GM23338 (cell line): Measurements from ENCODE around the gene PRKCH. TPM values are rescaled to one million over a fixed set of nuclear protein-coding genes. Genes with fewer than 3 reads are reported as not detected.

ENCODE experiments used
- ATAC-seq: fragments of 200-7000 bp; cut with Tn5 transposase; 3 replicates; pipeline ENCODE4 v1.9.1; 2020
- DNase-seq: peaks from one replicate; pipeline ENCODE4 v3.0.0-alpha.2; 2015; ENCODE audit warnings: low spot score
- H2AFZ ChIP-seq: fragments of 200-600 bp; sonication (generic); 2 replicates; pipeline ENCODE4 v1.8.0; 2016; ENCODE audit warnings: antibody characterized with exemption, mild to moderate bottlenecking, moderate library complexity
- H3F3A ChIP-seq: fragments of 200-600 bp; sonication (generic); replicated peaks from 2 replicates; pipeline ENCODE4 v1.8.0; 2017; ENCODE audit warnings: antibody characterized with exemption, mixed run types, low read depth
- H3K27ac ChIP-seq: fragments of 200-600 bp; sonication (generic); 2 replicates; pipeline ENCODE4 v1.6.1; 2016; ENCODE audit warnings: low read depth
- H3K27me3 ChIP-seq: fragments of 200-600 bp; sonication (generic); 2 replicates; pipeline ENCODE4 v1.8.0; 2016; ENCODE audit warnings: mild to moderate bottlenecking, mixed run types, moderate library complexity; ENCODE audit not compliant: insufficient read depth
- H3K36me3 ChIP-seq: fragments of 200-600 bp; sonication (generic); 2 replicates; pipeline ENCODE4 v1.8.0; 2016; ENCODE audit warnings: mild to moderate bottlenecking; ENCODE audit not compliant: insufficient read depth
- H3K4me1 ChIP-seq: fragments of 200-600 bp; sonication (generic); 2 replicates; pipeline ENCODE4 v1.8.0; 2016; ENCODE audit warnings: mild to moderate bottlenecking, moderate library complexity; ENCODE audit not compliant: insufficient read depth
- H3K4me2 ChIP-seq: fragments of 200-600 bp; sonication (generic); 2 replicates; pipeline ENCODE4 v1.7.1; 2017; ENCODE audit warnings: mixed run types
- H3K4me3 ChIP-seq: fragments of 200-600 bp; sonication (generic); 2 replicates; pipeline ENCODE4 v1.6.1; 2016; ENCODE audit warnings: mixed run types
- H3K79me2 ChIP-seq: fragments of 200-600 bp; sonication (generic); replicated peaks from 2 replicates; pipeline ENCODE4 v1.8.0; 2017; ENCODE audit warnings: mild to moderate bottlenecking; ENCODE audit not compliant: insufficient read depth
- H3K9me2 ChIP-seq: fragments of 200-600 bp; sonication (generic); 2 replicates; pipeline ENCODE4 v1.8.0; 2017; ENCODE audit not compliant: insufficient read depth
- H4K20me1 ChIP-seq: fragments of 200-600 bp; sonication (generic); replicated peaks from 2 replicates; pipeline ENCODE4 v1.8.0; 2017; ENCODE audit warnings: mild to moderate bottlenecking; ENCODE audit not compliant: insufficient read depth
- H3K27ac Mint-ChIP-seq: 2 replicates; pipeline ENCODE4 v1.8.0; 2020; ENCODE audit warnings: inconsistent platforms, mild to moderate bottlenecking, moderate library complexity, mixed read lengths
- H3K27me3 Mint-ChIP-seq: 3 replicates; pipeline ENCODE4 v1.8.0; 2022; ENCODE audit warnings: low read depth, mild to moderate bottlenecking, moderate library complexity, mixed read lengths, inconsistent platforms; ENCODE audit not compliant: insufficient read depth, poor library complexity
- H3K36me3 Mint-ChIP-seq: 3 replicates; pipeline ENCODE4 v1.8.0; 2021; ENCODE audit warnings: low read depth, mild to moderate bottlenecking, inconsistent platforms, moderate library complexity, mixed read lengths
- H3K4me1 Mint-ChIP-seq: 3 replicates; pipeline ENCODE4 v1.8.0; 2020; ENCODE audit warnings: mild to moderate bottlenecking, inconsistent platforms, mixed read lengths
- H3K4me3 Mint-ChIP-seq: 3 replicates; pipeline ENCODE4 v1.8.0; 2021; ENCODE audit warnings: moderate library complexity, mild to moderate bottlenecking, inconsistent platforms, mixed read lengths
- H3K9me3 Mint-ChIP-seq: 3 replicates; pipeline ENCODE4 v1.8.0; 2020; ENCODE audit warnings: moderate library complexity, mild to moderate bottlenecking, inconsistent platforms, mixed read lengths
- CREB1 ChIP-seq: fragments of 250-450 bp; sonication (Bioruptor Pico); IDR thresholded peaks from 2 replicates; pipeline ENCODE4 v1.5.0; 2020; ENCODE audit warnings: low read depth, mild to moderate bottlenecking, moderate library complexity
- EZH2 ChIP-seq: fragments of 200-600 bp; sonication (generic); IDR thresholded peaks from one replicate; pipeline ENCODE4 v1.8.0; 2017; ENCODE audit warnings: antibody characterized with exemption, mild to moderate bottlenecking, low read depth; ENCODE audit not compliant: unreplicated experiment
- EZH2phosphoT487 ChIP-seq: fragments of 200-600 bp; sonication (generic); IDR thresholded peaks from one replicate; pipeline ENCODE4 v1.8.1; 2018; ENCODE audit warnings: antibody characterized with exemption; ENCODE audit not compliant: unreplicated experiment
- JUNB ChIP-seq: IDR thresholded peaks from one replicate; pipeline ENCODE4 v1.6.1; 2016; ENCODE audit warnings: antibody characterized with exemption; ENCODE audit not compliant: unreplicated experiment
- NANOG ChIP-seq: IDR thresholded peaks from 2 replicates; pipeline ENCODE4 v1.6.1; 2016; ENCODE audit warnings: antibody characterized with exemption, borderline replicate concordance
- POLR2AphosphoS5 ChIP-seq: IDR thresholded peaks from 2 replicates; pipeline ENCODE4 v1.6.1; 2016; ENCODE audit warnings: antibody characterized with exemption, low read depth
- STAT1 ChIP-seq: IDR thresholded peaks from one replicate; pipeline ENCODE4 v1.6.1; 2016; ENCODE audit warnings: antibody characterized with exemption; ENCODE audit not compliant: unreplicated experiment
- ZNF114 ChIP-seq: fragments of 250-450 bp; sonication (Bioruptor Pico); IDR thresholded peaks from 2 replicates; pipeline ENCODE4 v1.5.0; 2020; ENCODE audit warnings: mild to moderate bottlenecking, moderate library complexity
- polyA plus RNA-seq: library from polyadenylated mRNA; unstranded; fragments of >200 nt; fragmentation: Nextera tagmentation; extraction: Ambion mirVana; gene quantifications from 2 replicates; pipeline ENCODE4 v1.2.1, GENCODE V29; 2016
- total RNA-seq: library from RNA; depleted of rRNA; stranded (reverse); fragments of >200 nt; shearing (Covaris generic); gene quantifications from 2 replicates; pipeline ENCODE4 v1.2.3, GENCODE V29; 2014
- TF ChIP-seq, protein P1 (sequence below), 2 experiments: fragments of 200-600 bp in 1 of 2; sonication (generic) in 1 of 2; conservative IDR thresholded peaks; 2 replicates each; pipeline versions ENCODE4 v1.5.1 to v1.6.1; 2016 to 2017; ENCODE audit warnings: antibody characterized with exemption in 2 of 2, low read depth in 2 of 2, mild to moderate bottlenecking in 2 of 2, moderate library complexity in 1 of 2
- TF ChIP-seq, protein P2 (sequence below): IDR thresholded peaks from one replicate; pipeline ENCODE4 v1.6.1; 2018; ENCODE audit warnings: antibody characterized with exemption; ENCODE audit not compliant: unreplicated experiment
- TF ChIP-seq, protein P3 (sequence below): fragments of 250-450 bp; sonication (Bioruptor Pico); IDR thresholded peaks from 2 replicates; pipeline ENCODE4 v1.5.0; 2020; ENCODE audit warnings: mild to moderate bottlenecking, moderate library complexity
- TF ChIP-seq, protein P4 (sequence below): IDR thresholded peaks from 2 replicates; pipeline ENCODE4 v1.6.1; 2016; ENCODE audit warnings: antibody characterized with exemption

The PRKCH gene
- total and polyA plus RNA-seq, 2 experiments from 2014 or later: 5.4 to 10.1 TPM

DNA sequence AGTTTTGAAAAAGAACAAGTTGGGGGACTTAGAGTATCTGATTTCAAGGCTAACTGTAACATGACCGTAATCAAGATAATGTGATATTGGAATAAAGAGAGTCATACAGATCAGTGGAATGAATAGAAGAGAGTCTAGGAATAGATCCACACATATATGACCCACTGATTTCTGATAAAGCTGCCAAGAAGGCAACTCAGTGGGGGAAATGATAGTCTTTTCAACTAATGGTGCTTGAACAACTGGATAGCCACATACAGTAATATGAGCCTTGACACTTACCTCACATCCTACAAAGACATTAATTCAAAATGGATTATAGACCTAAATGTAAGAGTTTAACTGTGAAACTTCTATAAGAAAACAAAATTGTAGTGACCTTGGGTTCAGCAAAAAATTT is 3.8 kb downstream of the PRKCH start:
- Histone ChIP-seq H3K4me2 (no peak overlapping the region), H3K27me3 (peaks cover 42% of the 10 kb centered on the region), H3K27ac (no peak overlapping the region), H3K9me2 (no peaks in the 10 kb centered on the region), H4K20me1 (no peaks in the 10 kb centered on the region), H3K4me1 (peaks cover 4% of the 10 kb centered on the region; the same call in 1 of the 2 replicates), H3F3A (no peaks in the 10 kb centered on the region; the same call in 1 of the 2 replicates), H3K79me2 (no peaks in the 10 kb centered on the region), H3K4me3 (no peak overlapping the region), H2AFZ (no peak overlapping the region), H3K36me3 (no peaks in the 10 kb centered on the region)
- no peak for DNase-seq
- Mint-ChIP-seq H3K36me3 (peaks cover 5% of the 10 kb centered on the region; the same call in 2 of the 3 replicates), H3K4me1 (peaks cover 13% of the 10 kb centered on the region), H3K4me3 (no peak overlapping the region), H3K27me3 (peaks cover 22% of the 10 kb centered on the region), H3K27ac (no peak overlapping the region), H3K9me3 (peaks cover 9% of the 10 kb centered on the region)
- TF ChIP-seq, protein P1, sequence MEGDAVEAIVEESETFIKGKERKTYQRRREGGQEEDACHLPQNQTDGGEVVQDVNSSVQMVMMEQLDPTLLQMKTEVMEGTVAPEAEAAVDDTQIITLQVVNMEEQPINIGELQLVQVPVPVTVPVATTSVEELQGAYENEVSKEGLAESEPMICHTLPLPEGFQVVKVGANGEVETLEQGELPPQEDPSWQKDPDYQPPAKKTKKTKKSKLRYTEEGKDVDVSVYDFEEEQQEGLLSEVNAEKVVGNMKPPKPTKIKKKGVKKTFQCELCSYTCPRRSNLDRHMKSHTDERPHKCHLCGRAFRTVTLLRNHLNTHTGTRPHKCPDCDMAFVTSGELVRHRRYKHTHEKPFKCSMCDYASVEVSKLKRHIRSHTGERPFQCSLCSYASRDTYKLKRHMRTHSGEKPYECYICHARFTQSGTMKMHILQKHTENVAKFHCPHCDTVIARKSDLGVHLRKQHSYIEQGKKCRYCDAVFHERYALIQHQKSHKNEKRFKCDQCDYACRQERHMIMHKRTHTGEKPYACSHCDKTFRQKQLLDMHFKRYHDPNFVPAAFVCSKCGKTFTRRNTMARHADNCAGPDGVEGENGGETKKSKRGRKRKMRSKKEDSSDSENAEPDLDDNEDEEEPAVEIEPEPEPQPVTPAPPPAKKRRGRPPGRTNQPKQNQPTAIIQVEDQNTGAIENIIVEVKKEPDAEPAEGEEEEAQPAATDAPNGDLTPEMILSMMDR (conservative IDR thresholded peaks at IDR 0.05; ENCODE audit: low read depth in 2 of 2): no peak
- TF ChIP-seq, protein P2, sequence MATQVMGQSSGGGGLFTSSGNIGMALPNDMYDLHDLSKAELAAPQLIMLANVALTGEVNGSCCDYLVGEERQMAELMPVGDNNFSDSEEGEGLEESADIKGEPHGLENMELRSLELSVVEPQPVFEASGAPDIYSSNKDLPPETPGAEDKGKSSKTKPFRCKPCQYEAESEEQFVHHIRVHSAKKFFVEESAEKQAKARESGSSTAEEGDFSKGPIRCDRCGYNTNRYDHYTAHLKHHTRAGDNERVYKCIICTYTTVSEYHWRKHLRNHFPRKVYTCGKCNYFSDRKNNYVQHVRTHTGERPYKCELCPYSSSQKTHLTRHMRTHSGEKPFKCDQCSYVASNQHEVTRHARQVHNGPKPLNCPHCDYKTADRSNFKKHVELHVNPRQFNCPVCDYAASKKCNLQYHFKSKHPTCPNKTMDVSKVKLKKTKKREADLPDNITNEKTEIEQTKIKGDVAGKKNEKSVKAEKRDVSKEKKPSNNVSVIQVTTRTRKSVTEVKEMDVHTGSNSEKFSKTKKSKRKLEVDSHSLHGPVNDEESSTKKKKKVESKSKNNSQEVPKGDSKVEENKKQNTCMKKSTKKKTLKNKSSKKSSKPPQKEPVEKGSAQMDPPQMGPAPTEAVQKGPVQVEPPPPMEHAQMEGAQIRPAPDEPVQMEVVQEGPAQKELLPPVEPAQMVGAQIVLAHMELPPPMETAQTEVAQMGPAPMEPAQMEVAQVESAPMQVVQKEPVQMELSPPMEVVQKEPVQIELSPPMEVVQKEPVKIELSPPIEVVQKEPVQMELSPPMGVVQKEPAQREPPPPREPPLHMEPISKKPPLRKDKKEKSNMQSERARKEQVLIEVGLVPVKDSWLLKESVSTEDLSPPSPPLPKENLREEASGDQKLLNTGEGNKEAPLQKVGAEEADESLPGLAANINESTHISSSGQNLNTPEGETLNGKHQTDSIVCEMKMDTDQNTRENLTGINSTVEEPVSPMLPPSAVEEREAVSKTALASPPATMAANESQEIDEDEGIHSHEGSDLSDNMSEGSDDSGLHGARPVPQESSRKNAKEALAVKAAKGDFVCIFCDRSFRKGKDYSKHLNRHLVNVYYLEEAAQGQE: no peak
- no peak for TF ChIP-seq ZNF114 (CRISPR knock-in tag)
- TF ChIP-seq POLR2AphosphoS5: no peak
- no peak for TF ChIP-seq EZH2
- TF ChIP-seq, protein P3, sequence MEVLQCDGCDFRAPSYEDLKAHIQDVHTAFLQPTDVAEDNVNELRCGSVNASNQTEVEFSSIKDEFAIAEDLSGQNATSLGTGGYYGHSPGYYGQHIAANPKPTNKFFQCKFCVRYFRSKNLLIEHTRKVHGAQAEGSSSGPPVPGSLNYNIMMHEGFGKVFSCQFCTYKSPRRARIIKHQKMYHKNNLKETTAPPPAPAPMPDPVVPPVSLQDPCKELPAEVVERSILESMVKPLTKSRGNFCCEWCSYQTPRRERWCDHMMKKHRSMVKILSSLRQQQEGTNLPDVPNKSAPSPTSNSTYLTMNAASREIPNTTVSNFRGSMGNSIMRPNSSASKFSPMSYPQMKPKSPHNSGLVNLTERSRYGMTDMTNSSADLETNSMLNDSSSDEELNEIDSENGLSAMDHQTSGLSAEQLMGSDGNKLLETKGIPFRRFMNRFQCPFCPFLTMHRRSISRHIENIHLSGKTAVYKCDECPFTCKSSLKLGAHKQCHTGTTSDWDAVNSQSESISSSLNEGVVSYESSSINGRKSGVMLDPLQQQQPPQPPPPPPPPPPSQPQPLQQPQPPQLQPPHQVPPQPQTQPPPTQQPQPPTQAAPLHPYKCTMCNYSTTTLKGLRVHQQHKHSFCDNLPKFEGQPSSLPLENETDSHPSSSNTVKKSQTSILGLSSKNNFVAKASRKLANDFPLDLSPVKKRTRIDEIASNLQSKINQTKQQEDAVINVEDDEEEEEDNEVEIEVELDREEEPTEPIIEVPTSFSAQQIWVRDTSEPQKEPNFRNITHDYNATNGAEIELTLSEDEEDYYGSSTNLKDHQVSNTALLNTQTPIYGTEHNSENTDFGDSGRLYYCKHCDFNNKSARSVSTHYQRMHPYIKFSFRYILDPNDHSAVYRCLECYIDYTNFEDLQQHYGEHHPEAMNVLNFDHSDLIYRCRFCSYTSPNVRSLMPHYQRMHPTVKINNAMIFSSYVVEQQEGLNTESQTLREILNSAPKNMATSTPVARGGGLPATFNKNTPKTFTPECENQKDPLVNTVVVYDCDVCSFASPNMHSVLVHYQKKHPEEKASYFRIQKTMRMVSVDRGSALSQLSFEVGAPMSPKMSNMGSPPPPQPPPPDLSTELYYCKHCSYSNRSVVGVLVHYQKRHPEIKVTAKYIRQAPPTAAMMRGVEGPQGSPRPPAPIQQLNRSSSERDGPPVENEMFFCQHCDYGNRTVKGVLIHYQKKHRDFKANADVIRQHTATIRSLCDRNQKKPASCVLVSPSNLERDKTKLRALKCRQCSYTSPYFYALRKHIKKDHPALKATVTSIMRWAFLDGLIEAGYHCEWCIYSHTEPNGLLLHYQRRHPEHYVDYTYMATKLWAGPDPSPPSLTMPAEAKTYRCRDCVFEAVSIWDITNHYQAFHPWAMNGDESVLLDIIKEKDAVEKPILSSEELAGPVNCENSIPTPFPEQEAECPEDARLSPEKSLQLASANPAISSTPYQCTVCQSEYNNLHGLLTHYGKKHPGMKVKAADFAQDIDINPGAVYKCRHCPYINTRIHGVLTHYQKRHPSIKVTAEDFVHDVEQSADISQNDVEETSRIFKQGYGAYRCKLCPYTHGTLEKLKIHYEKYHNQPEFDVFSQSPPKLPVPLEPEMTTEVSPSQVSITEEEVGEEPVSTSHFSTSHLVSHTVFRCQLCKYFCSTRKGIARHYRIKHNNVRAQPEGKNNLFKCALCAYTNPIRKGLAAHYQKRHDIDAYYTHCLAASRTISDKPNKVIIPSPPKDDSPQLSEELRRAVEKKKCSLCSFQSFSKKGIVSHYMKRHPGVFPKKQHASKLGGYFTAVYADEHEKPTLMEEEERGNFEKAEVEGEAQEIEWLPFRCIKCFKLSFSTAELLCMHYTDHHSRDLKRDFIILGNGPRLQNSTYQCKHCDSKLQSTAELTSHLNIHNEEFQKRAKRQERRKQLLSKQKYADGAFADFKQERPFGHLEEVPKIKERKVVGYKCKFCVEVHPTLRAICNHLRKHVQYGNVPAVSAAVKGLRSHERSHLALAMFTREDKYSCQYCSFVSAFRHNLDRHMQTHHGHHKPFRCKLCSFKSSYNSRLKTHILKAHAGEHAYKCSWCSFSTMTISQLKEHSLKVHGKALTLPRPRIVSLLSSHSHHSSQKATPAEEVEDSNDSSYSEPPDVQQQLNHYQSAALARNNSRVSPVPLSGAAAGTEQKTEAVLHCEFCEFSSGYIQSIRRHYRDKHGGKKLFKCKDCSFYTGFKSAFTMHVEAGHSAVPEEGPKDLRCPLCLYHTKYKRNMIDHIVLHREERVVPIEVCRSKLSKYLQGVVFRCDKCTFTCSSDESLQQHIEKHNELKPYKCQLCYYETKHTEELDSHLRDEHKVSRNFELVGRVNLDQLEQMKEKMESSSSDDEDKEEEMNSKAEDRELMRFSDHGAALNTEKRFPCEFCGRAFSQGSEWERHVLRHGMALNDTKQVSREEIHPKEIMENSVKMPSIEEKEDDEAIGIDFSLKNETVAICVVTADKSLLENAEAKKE (CRISPR knock-in tag): no peak
- TF ChIP-seq, protein P4, sequence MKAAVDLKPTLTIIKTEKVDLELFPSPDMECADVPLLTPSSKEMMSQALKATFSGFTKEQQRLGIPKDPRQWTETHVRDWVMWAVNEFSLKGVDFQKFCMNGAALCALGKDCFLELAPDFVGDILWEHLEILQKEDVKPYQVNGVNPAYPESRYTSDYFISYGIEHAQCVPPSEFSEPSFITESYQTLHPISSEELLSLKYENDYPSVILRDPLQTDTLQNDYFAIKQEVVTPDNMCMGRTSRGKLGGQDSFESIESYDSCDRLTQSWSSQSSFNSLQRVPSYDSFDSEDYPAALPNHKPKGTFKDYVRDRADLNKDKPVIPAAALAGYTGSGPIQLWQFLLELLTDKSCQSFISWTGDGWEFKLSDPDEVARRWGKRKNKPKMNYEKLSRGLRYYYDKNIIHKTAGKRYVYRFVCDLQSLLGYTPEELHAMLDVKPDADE: no peak
- TF ChIP-seq EZH2phosphoT487: no peak
- TF ChIP-seq JUNB: no peak
- no peak for TF ChIP-seq CREB1 (CRISPR knock-in tag)
- TF ChIP-seq NANOG: no peak
- TF ChIP-seq STAT1: no peak
- no peak for ATAC-seq
